Measurements from ENCODE around the gene LYSMD1. TPM values are rescaled to one million over a fixed set of nuclear protein-coding genes. Genes with fewer than 3 reads are reported as not detected.
A peak's percentile ranks its signal among the peaks of the same experiment; 100 is the strongest.

The LYSMD1 gene
- total and polyA plus RNA-seq, 7 experiments from 2014 or later, result 0.35 to 3.3 (median 1.4) TPM

DNA sequence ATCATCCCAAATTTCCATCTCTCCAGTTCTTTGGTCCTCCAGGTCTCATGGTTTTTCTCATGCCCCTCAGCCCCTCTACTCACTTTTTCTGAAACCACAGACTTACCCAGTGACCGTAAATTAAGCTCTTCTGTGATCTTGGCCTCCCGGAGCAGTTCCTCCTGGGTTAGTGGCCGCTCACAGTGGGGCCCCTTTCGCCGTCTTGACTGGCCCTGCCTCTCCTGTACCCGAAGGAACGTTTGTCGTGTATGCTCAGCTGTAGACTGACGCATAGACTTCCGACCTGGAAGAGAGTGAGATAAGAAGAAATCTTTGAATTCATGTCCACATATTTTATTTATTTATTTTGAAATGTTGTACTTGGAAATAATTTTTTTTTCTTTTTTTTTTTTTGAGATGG, 18.5 kb upstream of the LYSMD1 start:
- peak overlapping the region in 2 of 9 donors; percentile 51 to 67 for H3K27ac Mint-ChIP-seq
- H3K4me1 ChIP-seq (ENCODE audit: control insufficient read depth in 2 of 2, insufficient read depth in 2 of 2, low read length in 2 of 2), result peaks cover 6 to 10% of the 10 kb centered on the region in 2 donors
- no peaks in the 10 kb centered on the region for H3K27me3 Mint-ChIP-seq
- no peaks in the 10 kb centered on the region for H3K9me3 ChIP-seq (ENCODE audit: control insufficient read depth in 2 of 3, low read length in 3 of 3)
- CTCF ChIA-PET, result no interaction called here
- no peak overlapping the region for H3K4me3 Mint-ChIP-seq
- peaks cover 17 to 30% (median 24%) of the 10 kb centered on the region in 7 donors for H3K4me1 Mint-ChIP-seq
- POLR2A ChIA-PET, result interaction anchor here (0.8 kb wide), 1 partner anchor 24 kb away, joined by 4 read pairs; no protein-coding TSS in a partner anchor
- H3K4me3 ChIP-seq (ENCODE audit: low read length), result no peak overlapping the region
- peaks cover 19 to 43% (median 35%) of the 10 kb centered on the region in 5 donors for H3K36me3 Mint-ChIP-seq
- no peak for DNase-seq
- ATAC-seq, result no peak
- peaks cover 14 to 65% (median 24%) of the 10 kb centered on the region in 3 experiments for H3K36me3 ChIP-seq (ENCODE audit: control insufficient read depth in 2 of 3, insufficient read depth in 3 of 3, low read length in 3 of 3)
- intact Hi-C loops (cut with micrococcal nuclease), result no loop called here
- no peaks in the 10 kb centered on the region for H3K27me3 ChIP-seq (ENCODE audit: control insufficient read depth in 2 of 2, insufficient read depth in 2 of 2, low read length in 2 of 2)
- H3K9me3 Mint-ChIP-seq, result no peaks in the 10 kb centered on the region
- H3K27ac ChIP-seq (ENCODE audit: low read depth, low read length), result no peak overlapping the region

DNA sequence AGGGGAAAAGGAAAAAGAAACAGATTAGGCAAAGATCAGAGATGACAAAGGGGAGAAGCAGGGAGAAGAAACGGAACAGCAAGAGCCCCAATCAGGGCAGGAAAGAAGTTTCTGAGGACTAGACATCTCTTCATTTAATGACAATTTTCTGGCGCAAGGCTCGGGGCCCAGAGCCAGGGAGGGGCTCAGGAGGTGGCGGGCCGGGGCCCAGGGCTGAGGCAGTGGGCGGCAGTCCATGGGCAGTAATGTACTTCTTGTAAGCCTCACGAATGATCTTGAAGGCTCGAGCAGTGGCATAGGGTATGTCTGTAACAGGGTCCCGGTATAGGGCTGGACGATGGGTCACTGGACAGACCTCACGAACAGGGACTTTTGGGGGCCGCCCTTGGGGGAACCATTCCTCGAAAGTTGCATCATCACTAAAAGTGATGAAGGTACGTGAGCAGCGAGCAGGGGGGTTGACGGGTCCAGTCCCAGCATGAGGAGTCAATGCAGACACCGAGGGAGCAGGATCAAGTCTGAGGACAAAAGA, 10.9 kb upstream of the LYSMD1 start:
- H3K9me3 ChIP-seq (ENCODE audit: control insufficient read depth in 2 of 3, low read length in 3 of 3), result no peaks in the 10 kb centered on the region
- Mint-ChIP-seq H3K27ac (peak overlapping the region in 5 of 9 donors; percentile 19 to 71 (median 46)), H3K4me3 (no peak overlapping the region), H3K9me3 (no peaks in the 10 kb centered on the region), H3K36me3 (peaks cover 19 to 64% (median 28%) of the 10 kb centered on the region in 5 donors), H3K27me3 (no peaks in the 10 kb centered on the region), H3K4me1 (peaks cover 0 to 15% (median 5%) of the 10 kb centered on the region in 7 donors)
- CTCF ChIA-PET, result interaction anchor here (0.6 to 1.3 kb wide), 5 partner anchors 19 to 692 kb away, joined by 3 read pairs; no protein-coding TSS in a partner anchor
- POLR2A ChIA-PET, result interaction anchor here (0.8 to 2.1 kb wide), 2 partner anchors 11 to 19 kb away, joined by 4 to 10 read pairs; partner anchors contain the start of genes LYSMD1, SCNM1 and TNFAIP8L2
- peaks cover 2 to 85% (median 13%) of the 10 kb centered on the region in 3 experiments for H3K36me3 ChIP-seq (ENCODE audit: control insufficient read depth in 2 of 3, insufficient read depth in 3 of 3, low read length in 3 of 3)
- intact Hi-C loops (cut with micrococcal nuclease), result no loop called here
- no peaks in the 10 kb centered on the region for H3K27me3 ChIP-seq (ENCODE audit: control insufficient read depth in 2 of 2, insufficient read depth in 2 of 2, low read length in 2 of 2)
- no peak overlapping the region for H3K4me3 ChIP-seq (ENCODE audit: low read length)
- H3K4me1 ChIP-seq (ENCODE audit: control insufficient read depth in 2 of 2, insufficient read depth in 2 of 2, low read length in 2 of 2), result no peaks in the 10 kb centered on the region
- ATAC-seq (no peak), DNase-seq (no peak)
- no peak overlapping the region for H3K27ac ChIP-seq (ENCODE audit: low read depth, low read length)

DNA sequence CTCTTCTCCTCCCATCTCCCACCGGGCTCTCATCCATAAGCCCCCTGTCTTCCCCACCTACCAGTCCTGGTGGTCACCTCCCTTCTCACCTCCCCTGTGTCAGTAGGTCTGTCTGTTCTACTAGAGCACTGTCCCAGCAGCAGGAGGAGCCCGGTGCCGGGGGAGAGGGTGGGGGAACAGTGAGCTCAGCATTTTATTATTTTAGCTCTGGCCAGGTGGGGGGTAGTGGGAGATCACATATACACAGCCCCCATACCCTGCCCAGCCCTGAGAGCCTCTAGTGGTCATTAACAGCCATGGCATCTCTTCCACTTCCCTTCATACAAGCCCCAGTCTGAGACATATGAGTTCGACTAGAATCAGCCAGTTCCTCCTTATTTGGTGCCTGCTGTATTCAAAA, 10.2 kb upstream of the LYSMD1 start, which contains the start of gene TMOD4:
Gene TMOD4 (minus strand): TSS at position 119 of the 400 bp plus-strand sequence. CDS start 1,106 bp downstream, outside the sequence.
- Mint-ChIP-seq H3K4me3 (no peak within 1 kb of the TSS), H3K9me3 (no peaks in the 10 kb centered on the region), H3K36me3 (peaks cover 18 to 57% (median 24%) of the 10 kb centered on the region in 5 donors), H3K27me3 (no peaks in the 10 kb centered on the region), H3K27ac (peak within 1 kb of the TSS in 7 of 9 donors; percentile 19 to 76 (median 49)), H3K4me1 (peaks cover 0 to 13% (median 3%) of the 10 kb centered on the region in 7 donors)
- Histone ChIP-seq H3K27me3 (ENCODE audit: control insufficient read depth in 2 of 2, insufficient read depth in 2 of 2, low read length in 2 of 2) (no peaks in the 10 kb centered on the region), H3K4me1 (ENCODE audit: control insufficient read depth in 2 of 2, insufficient read depth in 2 of 2, low read length in 2 of 2) (no peaks in the 10 kb centered on the region), H3K4me3 (ENCODE audit: low read length) (no peak within 1 kb of the TSS), H3K9me3 (ENCODE audit: control insufficient read depth in 2 of 3, low read length in 3 of 3) (no peaks in the 10 kb centered on the region), H3K36me3 (ENCODE audit: control insufficient read depth in 2 of 3, insufficient read depth in 3 of 3, low read length in 3 of 3) (peaks cover 0 to 85% (median 13%) of the 10 kb centered on the region in 3 experiments), H3K27ac (ENCODE audit: low read depth, low read length) (no peak within 1 kb of the TSS)
- DNase-seq (no peak), ATAC-seq (peak; percentile 71)
- CTCF ChIA-PET, result interaction anchor here (1.0 to 1.3 kb wide), 4 partner anchors 18 to 76 kb away, joined by 3 read pairs; no protein-coding TSS in a partner anchor
- intact Hi-C loops (cut with micrococcal nuclease), result no loop called here
- POLR2A ChIA-PET, result interaction anchor here (2.5 kb wide), 1 partner anchor 14 kb away, joined by 7 read pairs; the partner anchor contains the start of gene VPS72

DNA sequence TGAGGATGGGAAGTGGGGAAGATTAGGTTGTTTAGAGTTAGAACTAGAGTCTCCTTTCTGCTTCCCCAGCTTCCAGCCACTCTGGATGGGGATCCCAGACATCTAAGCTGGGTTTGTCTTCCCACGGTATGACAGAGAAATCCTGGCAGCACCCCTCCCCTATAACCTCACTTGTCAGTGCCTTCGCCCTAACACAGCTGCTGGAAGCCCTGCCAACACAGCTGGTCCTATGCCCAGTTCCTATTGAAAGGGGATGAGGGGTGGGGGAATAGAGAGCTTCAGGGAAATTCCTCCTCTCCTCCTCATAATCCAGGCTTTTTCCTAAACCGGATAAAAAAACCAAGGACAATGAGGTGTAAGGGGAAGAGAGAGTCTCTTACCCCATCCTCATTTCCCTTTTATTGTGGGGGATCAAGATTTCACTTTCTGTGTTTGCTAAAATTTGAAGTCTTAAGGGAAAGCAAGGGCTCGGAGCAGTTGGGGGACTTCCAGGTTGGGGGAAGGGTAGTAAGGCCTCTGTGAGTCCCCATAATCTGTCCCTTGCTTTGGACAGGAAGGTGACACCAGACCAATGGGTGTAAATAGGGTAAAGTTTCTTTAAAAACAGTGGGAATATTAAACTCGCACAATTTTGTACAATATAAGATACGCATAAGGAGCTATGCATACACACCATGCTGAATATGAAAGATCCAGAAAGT, 9.5 kb upstream of the LYSMD1 start:
- Histone ChIP-seq H3K4me3 (ENCODE audit: low read length) (no peak overlapping the region), H3K36me3 (ENCODE audit: control insufficient read depth in 2 of 3, insufficient read depth in 3 of 3, low read length in 3 of 3) (peaks cover 0 to 85% (median 13%) of the 10 kb centered on the region in 3 experiments), H3K4me1 (ENCODE audit: control insufficient read depth in 2 of 2, insufficient read depth in 2 of 2, low read length in 2 of 2) (no peaks in the 10 kb centered on the region), H3K27me3 (ENCODE audit: control insufficient read depth in 2 of 2, insufficient read depth in 2 of 2, low read length in 2 of 2) (no peaks in the 10 kb centered on the region), H3K9me3 (ENCODE audit: control insufficient read depth in 2 of 3, low read length in 3 of 3) (no peaks in the 10 kb centered on the region), H3K27ac (ENCODE audit: low read depth, low read length) (no peak overlapping the region)
- no peak for DNase-seq
- ChIA-PET CTCF (interaction anchor here (1.0 to 1.3 kb wide), 4 partner anchors 20 to 77 kb away, joined by 3 read pairs; no protein-coding TSS in a partner anchor), POLR2A (interaction anchor here (0.6 to 2.5 kb wide), 3 partner anchors 9 to 17 kb away, joined by 3 to 7 read pairs (median 3); partner anchors contain the start of genes LYSMD1, SCNM1 and VPS72)
- no peaks in the 10 kb centered on the region for H3K9me3 Mint-ChIP-seq
- ATAC-seq, result no peak
- H3K36me3 Mint-ChIP-seq, result peaks cover 13 to 55% (median 19%) of the 10 kb centered on the region in 5 donors
- peaks cover 0 to 9% (median 3%) of the 10 kb centered on the region in 7 donors for H3K4me1 Mint-ChIP-seq
- no peaks in the 10 kb centered on the region for H3K27me3 Mint-ChIP-seq
- H3K4me3 Mint-ChIP-seq, result no peak overlapping the region
- peak overlapping the region in 6 of 9 donors; percentile 19 to 76 (median 48) for H3K27ac Mint-ChIP-seq
- intact Hi-C loops (cut with micrococcal nuclease), result no loop called here

DNA sequence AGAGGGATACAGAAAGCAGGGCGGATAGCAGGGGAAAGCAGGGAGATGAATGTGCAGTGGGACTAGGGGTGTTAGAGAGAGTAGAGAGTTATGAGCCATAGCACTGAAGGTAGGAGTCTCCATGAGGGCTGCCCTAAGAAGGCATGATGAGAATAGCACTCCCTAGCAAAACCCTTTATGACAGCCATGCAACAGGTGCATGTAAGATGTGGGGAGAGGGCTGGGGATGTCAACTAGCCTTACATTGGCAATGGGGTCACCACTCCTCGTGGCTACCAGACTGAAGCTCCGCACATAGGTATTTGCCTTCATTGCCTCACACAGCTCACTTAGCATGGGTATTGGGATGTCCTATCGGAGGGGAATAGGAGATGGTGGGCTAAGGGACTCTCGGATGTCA, 5.5 kb upstream of the LYSMD1 start:
- DNase-seq (no peak), ATAC-seq (no peak)
- ChIA-PET POLR2A (interaction anchor here (1.0 to 7.8 kb wide), 6 partner anchors 13 to 228 kb away, joined by 3 to 73 read pairs (median 4); partner anchors contain the start of genes PSMB4 and TNFAIP8L2), CTCF (interaction anchor here (1.0 to 1.4 kb wide), 4 partner anchors 16 to 169 kb away, joined by 3 to 5 read pairs (median 4); partner anchors contain the start of gene VPS72)
- H3K4me3 ChIP-seq (ENCODE audit: low read length), result no peak overlapping the region
- no peaks in the 10 kb centered on the region for H3K27me3 ChIP-seq (ENCODE audit: control insufficient read depth in 2 of 2, insufficient read depth in 2 of 2, low read length in 2 of 2)
- Mint-ChIP-seq H3K27ac (peak overlapping the region in 6 of 9 donors; percentile 6 to 54 (median 45)), H3K36me3 (peaks cover 3 to 45% (median 9%) of the 10 kb centered on the region in 5 donors), H3K9me3 (peaks cover 0 to 2% (median 0%) of the 10 kb centered on the region in 11 donors), H3K4me1 (peaks cover 12 to 25% (median 16%) of the 10 kb centered on the region in 7 donors), H3K4me3 (no peak overlapping the region), H3K27me3 (no peaks in the 10 kb centered on the region)
- no peak overlapping the region for H3K27ac ChIP-seq (ENCODE audit: low read depth, low read length)
- intact Hi-C loops (cut with micrococcal nuclease), result no loop called here
- peaks cover 0 to 71% (median 3%) of the 10 kb centered on the region in 3 experiments for H3K36me3 ChIP-seq (ENCODE audit: control insufficient read depth in 2 of 3, insufficient read depth in 3 of 3, low read length in 3 of 3)
- H3K4me1 ChIP-seq (ENCODE audit: control insufficient read depth in 2 of 2, insufficient read depth in 2 of 2, low read length in 2 of 2), result peaks cover 8 to 9% of the 10 kb centered on the region in 2 donors
- H3K9me3 ChIP-seq (ENCODE audit: control insufficient read depth in 2 of 3, low read length in 3 of 3), result no peaks in the 10 kb centered on the region

DNA sequence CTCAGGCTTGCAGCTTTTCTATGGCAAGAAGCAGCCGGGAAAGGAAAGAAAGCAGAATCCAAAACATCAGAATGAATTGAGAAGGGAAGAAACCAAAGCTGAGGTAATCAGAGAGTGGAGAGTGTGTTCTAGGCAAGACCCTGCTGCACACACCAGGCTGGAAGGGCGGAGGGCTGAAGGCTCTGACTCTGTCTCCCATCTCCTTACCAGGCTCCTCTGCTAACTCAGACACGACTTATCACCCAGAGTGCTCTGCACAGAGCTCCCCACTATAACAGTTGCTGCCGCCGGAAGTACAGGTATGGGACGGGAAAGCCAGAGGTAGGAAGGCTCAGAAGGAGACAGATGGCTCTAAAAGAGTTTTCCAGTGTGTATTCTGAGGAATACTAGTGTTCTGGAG, 1.4 kb upstream of the LYSMD1 start:
- H3K36me3 Mint-ChIP-seq, result peaks cover 0 to 34% (median 21%) of the 10 kb centered on the region in 5 donors
- ChIA-PET POLR2A (interaction anchor here (1.0 to 7.8 kb wide), 5 partner anchors 9 to 114 kb away, joined by 3 to 73 read pairs (median 6); partner anchors contain the start of genes TNFAIP8L2, VPS72 and ZNF687), CTCF (interaction anchor here (0.6 to 2.9 kb wide), 3 partner anchors 11 to 160 kb away, joined by 3 to 16 read pairs (median 3); partner anchors contain the start of genes PI4KB, TNFAIP8L2 and VPS72)
- H3K36me3 ChIP-seq (ENCODE audit: control insufficient read depth in 2 of 3, insufficient read depth in 3 of 3, low read length in 3 of 3), result peaks cover 0 to 49% (median 0%) of the 10 kb centered on the region in 3 experiments
- H3K4me1 Mint-ChIP-seq, result peaks cover 26 to 59% (median 42%) of the 10 kb centered on the region in 7 donors
- no peaks in the 10 kb centered on the region for H3K27me3 ChIP-seq (ENCODE audit: control insufficient read depth in 2 of 2, insufficient read depth in 2 of 2, low read length in 2 of 2)
- no peak for ATAC-seq
- peak overlapping the region; percentile 71 for H3K27ac ChIP-seq (ENCODE audit: low read depth, low read length)
- DNase-seq, result no peak
- peaks cover 0 to 7% (median 0%) of the 10 kb centered on the region in 11 donors for H3K9me3 Mint-ChIP-seq
- H3K4me1 ChIP-seq (ENCODE audit: control insufficient read depth in 2 of 2, insufficient read depth in 2 of 2, low read length in 2 of 2), result peaks cover 18 to 19% of the 10 kb centered on the region in 2 donors
- intact Hi-C loops (cut with micrococcal nuclease), result loop anchor here (5.0 kb wide), 2 partner anchors 160 to 445 kb away; partner anchors contain the start of genes PI4KB (in 1 of the 2) and SNX27 (in 1 of the 2)
- H3K9me3 ChIP-seq (ENCODE audit: control insufficient read depth in 2 of 3, low read length in 3 of 3), result no peaks in the 10 kb centered on the region
- peak overlapping the region; percentile 87 to 99 (median 95) for H3K4me3 Mint-ChIP-seq
- H3K27ac Mint-ChIP-seq, result peak overlapping the region in 8 of 9 donors; percentile 63 to 99 (median 93)
- peaks cover 0 to 3% (median 0%) of the 10 kb centered on the region in 5 donors for H3K27me3 Mint-ChIP-seq
- H3K4me3 ChIP-seq (ENCODE audit: low read length), result peak overlapping the region; percentile 97
